HepG2 (cell line): Measurements from ENCODE around the gene DAPK3. TPM values are rescaled to one million over a fixed set of nuclear protein-coding genes. Genes with fewer than 3 reads are reported as not detected.

ENCODE experiments used
- FOSL1 ChIP-seq: sonication (generic); formaldehyde crosslinking; IDR thresholded peaks from 2 replicates; pipeline ENCODE4 v1.9.0; 2021; ENCODE audit warnings: missing genetic modification reagents, borderline replicate concordance
- FOXP1 ChIP-seq, 2 experiments: fragments of 450-650 bp in 1 of 2; IDR thresholded peaks; 2 replicates each; pipeline ENCODE4 v1.6.1; 2017 to 2018; ENCODE audit warnings: antibody characterized with exemption in 1 of 2
- GATAD2A ChIP-seq: IDR thresholded peaks from 2 replicates; pipeline ENCODE4 v1.6.1; 2016
- HMGA1 ChIP-seq: sonication (generic); formaldehyde crosslinking; conservative IDR thresholded peaks from 2 replicates; pipeline ENCODE4 v1.4.0; 2020; ENCODE audit warnings: missing genetic modification reagents
- MATR3 ChIP-seq: sonication (generic); formaldehyde crosslinking; IDR thresholded peaks from 2 replicates; pipeline ENCODE4 v1.4.0; 2020; ENCODE audit warnings: missing genetic modification reagents
- MYC ChIP-seq: sonication (generic); formaldehyde crosslinking; IDR thresholded peaks from 2 replicates; pipeline ENCODE4 v1.9.0; 2021; ENCODE audit warnings: missing genetic modification reagents, borderline replicate concordance
- THAP11 ChIP-seq: IDR thresholded peaks from 2 replicates; pipeline ENCODE4 v1.6.1; 2016; ENCODE audit warnings: missing biosample characterization, missing genetic modification reagents
- ZBTB49 ChIP-seq: sonication (generic); formaldehyde crosslinking; IDR thresholded peaks from 2 replicates; pipeline ENCODE4 v1.4.0; 2020; ENCODE audit warnings: missing genetic modification reagents, borderline replicate concordance
- ZNF414 ChIP-seq: sonication (generic); formaldehyde crosslinking; IDR thresholded peaks from 2 replicates; pipeline ENCODE4 v1.5.0; 2020; ENCODE audit warnings: missing genetic modification reagents
- ZNF724P ChIP-seq: sonication (generic); formaldehyde crosslinking; IDR thresholded peaks from 2 replicates; pipeline ENCODE4 v1.8.0; 2022; ENCODE audit warnings: missing genetic modification reagents, borderline replicate concordance
- ZNF841 ChIP-seq: sonication (generic); formaldehyde crosslinking; IDR thresholded peaks from 2 replicates; pipeline ENCODE4 v1.8.1; 2023; ENCODE audit warnings: missing genetic modification reagents, borderline replicate concordance
- ZNF850 ChIP-seq: sonication (generic); formaldehyde crosslinking; conservative IDR thresholded peaks from 2 replicates; pipeline ENCODE4 v1.9.0; 2021; ENCODE audit warnings: mild to moderate bottlenecking, missing genetic modification reagents
- ZNF879 ChIP-seq: sonication (generic); formaldehyde crosslinking; IDR thresholded peaks from 2 replicates; pipeline ENCODE4 v1.8.1; 2023; ENCODE audit warnings: missing genetic modification reagents
- polyA plus RNA-seq, 8 experiments: library from polyadenylated mRNA; depleted of rRNA in 3 of 8; stranded (reverse) in 7 of 8; unstranded in 1 of 8; fragments of >200 nt; fragmentation: Illumina TruSeq in 4 of 8; extraction: Trizol in 4 of 8; gene quantifications; 2 replicates each; pipeline versions ENCODE4 v1.2.1 to v1.2.3, GENCODE V29; 2011 to 2016; ENCODE audit warnings: low read depth in 4 of 8, missing spikeins in 1 of 8, mixed read lengths in 1 of 8; ENCODE audit not compliant: insufficient read depth in 1 of 8
- total RNA-seq, 5 experiments: library from RNA; depleted of rRNA; stranded (reverse); fragments of >200 nt; fragmentation: Illumina TruSeq; extraction: Trizol; gene quantifications; 2 replicates each; pipeline ENCODE4 v1.2.3, GENCODE V29; 2016; ENCODE audit warnings: low read depth in 1 of 5
- TF ChIP-seq, protein P1 (sequence below): sonication (generic); formaldehyde crosslinking; IDR thresholded peaks from 2 replicates; pipeline ENCODE4 v1.4.0; 2020; ENCODE audit warnings: missing genetic modification reagents
- TF ChIP-seq, protein P2 (sequence below): fragments of 450-650 bp; IDR thresholded peaks from 2 replicates; pipeline ENCODE4 v1.6.1; 2017
- TF ChIP-seq, protein P3 (sequence below): sonication (generic); formaldehyde crosslinking; IDR thresholded peaks from 2 replicates; pipeline ENCODE4 v1.4.0; 2020; ENCODE audit warnings: missing genetic modification reagents
- TF ChIP-seq, protein P4 (sequence below): IDR thresholded peaks from 2 replicates; pipeline ENCODE4 v1.6.1; 2016
- TF ChIP-seq, protein P5 (sequence below): sonication (generic); IDR thresholded peaks from 2 replicates; pipeline ENCODE4 v1.6.1; 2016; ENCODE audit warnings: low read depth, borderline replicate concordance
- TF ChIP-seq, protein P6 (sequence below): sonication (generic); formaldehyde crosslinking; IDR thresholded peaks from 2 replicates; pipeline ENCODE4 v1.5.0; 2020; ENCODE audit warnings: mild to moderate bottlenecking, missing genetic modification reagents

The DAPK3 gene
- total and polyA plus RNA-seq, 2 of the 13 experiments (the other 11 are each of a cell fraction or from before 2014, with no cell fraction given): 30.5 to 37.3 TPM

- TF ChIP-seq ZBTB49 (peak; percentile 39; the same call in 1 of the 2 replicates), ZNF879 (CRISPR knock-in tag) (peak; percentile 91), THAP11 (CRISPR knock-in tag) (peak; percentile 85), FOXP1 (IDR thresholded peaks at IDR 0.05) (no peak), FOXP1 (CRISPR knock-in tag; IDR thresholded peaks at IDR 0.05) (no peak), ZNF850 (CRISPR knock-in tag) (no peak), MATR3 (CRISPR knock-in tag) (no peak), FOSL1 (CRISPR knock-in tag) (no peak), ZNF414 (CRISPR knock-in tag) (peak; percentile 67; the same call in 1 of the 2 replicates), MYC (peak; percentile 99), GATAD2A (CRISPR knock-in tag) (no peak; the same call in 1 of the 2 replicates), ZNF724P (CRISPR knock-in tag) (peak; percentile 91; the same call in 1 of the 2 replicates), HMGA1 (CRISPR knock-in tag) (no peak), ZNF841 (CRISPR knock-in tag) (peak; percentile 89)
- TF ChIP-seq, protein P1, sequence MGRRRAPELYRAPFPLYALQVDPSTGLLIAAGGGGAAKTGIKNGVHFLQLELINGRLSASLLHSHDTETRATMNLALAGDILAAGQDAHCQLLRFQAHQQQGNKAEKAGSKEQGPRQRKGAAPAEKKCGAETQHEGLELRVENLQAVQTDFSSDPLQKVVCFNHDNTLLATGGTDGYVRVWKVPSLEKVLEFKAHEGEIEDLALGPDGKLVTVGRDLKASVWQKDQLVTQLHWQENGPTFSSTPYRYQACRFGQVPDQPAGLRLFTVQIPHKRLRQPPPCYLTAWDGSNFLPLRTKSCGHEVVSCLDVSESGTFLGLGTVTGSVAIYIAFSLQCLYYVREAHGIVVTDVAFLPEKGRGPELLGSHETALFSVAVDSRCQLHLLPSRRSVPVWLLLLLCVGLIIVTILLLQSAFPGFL (CRISPR knock-in tag): no peak
- TF ChIP-seq, protein P2, sequence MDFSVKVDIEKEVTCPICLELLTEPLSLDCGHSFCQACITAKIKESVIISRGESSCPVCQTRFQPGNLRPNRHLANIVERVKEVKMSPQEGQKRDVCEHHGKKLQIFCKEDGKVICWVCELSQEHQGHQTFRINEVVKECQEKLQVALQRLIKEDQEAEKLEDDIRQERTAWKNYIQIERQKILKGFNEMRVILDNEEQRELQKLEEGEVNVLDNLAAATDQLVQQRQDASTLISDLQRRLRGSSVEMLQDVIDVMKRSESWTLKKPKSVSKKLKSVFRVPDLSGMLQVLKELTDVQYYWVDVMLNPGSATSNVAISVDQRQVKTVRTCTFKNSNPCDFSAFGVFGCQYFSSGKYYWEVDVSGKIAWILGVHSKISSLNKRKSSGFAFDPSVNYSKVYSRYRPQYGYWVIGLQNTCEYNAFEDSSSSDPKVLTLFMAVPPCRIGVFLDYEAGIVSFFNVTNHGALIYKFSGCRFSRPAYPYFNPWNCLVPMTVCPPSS: no peak
- TF ChIP-seq, protein P3, sequence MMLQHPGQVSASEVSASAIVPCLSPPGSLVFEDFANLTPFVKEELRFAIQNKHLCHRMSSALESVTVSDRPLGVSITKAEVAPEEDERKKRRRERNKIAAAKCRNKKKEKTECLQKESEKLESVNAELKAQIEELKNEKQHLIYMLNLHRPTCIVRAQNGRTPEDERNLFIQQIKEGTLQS: peak; percentile 86
- TF ChIP-seq, protein P4, sequence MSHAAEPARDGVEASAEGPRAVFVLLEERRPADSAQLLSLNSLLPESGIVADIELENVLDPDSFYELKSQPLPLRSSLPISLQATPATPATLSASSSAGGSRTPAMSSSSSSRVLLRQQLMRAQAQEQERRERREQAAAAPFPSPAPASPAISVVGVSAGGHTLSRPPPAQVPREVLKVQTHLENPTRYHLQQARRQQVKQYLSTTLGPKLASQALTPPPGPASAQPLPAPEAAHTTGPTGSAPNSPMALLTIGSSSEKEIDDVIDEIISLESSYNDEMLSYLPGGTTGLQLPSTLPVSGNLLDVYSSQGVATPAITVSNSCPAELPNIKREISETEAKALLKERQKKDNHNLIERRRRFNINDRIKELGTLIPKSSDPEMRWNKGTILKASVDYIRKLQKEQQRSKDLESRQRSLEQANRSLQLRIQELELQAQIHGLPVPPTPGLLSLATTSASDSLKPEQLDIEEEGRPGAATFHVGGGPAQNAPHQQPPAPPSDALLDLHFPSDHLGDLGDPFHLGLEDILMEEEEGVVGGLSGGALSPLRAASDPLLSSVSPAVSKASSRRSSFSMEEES (CRISPR knock-in tag): peak; percentile 91
- TF ChIP-seq, protein P5, sequence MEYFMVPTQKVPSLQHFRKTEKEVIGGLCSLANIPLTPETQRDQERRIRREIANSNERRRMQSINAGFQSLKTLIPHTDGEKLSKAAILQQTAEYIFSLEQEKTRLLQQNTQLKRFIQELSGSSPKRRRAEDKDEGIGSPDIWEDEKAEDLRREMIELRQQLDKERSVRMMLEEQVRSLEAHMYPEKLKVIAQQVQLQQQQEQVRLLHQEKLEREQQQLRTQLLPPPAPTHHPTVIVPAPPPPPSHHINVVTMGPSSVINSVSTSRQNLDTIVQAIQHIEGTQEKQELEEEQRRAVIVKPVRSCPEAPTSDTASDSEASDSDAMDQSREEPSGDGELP: no peak; the same call in 1 of the 2 replicates
- TF ChIP-seq, protein P6, sequence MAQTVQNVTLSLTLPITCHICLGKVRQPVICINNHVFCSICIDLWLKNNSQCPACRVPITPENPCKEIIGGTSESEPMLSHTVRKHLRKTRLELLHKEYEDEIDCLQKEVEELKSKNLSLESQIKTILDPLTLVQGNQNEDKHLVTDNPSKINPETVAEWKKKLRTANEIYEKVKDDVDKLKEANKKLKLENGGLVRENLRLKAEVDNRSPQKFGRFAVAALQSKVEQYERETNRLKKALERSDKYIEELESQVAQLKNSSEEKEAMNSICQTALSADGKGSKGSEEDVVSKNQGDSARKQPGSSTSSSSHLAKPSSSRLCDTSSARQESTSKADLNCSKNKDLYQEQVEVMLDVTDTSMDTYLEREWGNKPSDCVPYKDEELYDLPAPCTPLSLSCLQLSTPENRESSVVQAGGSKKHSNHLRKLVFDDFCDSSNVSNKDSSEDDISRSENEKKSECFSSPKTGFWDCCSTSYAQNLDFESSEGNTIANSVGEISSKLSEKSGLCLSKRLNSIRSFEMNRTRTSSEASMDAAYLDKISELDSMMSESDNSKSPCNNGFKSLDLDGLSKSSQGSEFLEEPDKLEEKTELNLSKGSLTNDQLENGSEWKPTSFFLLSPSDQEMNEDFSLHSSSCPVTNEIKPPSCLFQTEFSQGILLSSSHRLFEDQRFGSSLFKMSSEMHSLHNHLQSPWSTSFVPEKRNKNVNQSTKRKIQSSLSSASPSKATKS (CRISPR knock-in tag): no peak
These were observed 14.2 kb upstream of the DAPK3 start, which contains the start of gene EEF2 (continued) for GRCh38 chr19:3984908-3985642.
